Measurements from ENCODE around the gene SLC7A4.
A peak's percentile ranks its signal among the peaks of the same experiment; 100 is the strongest.
"Not testable (repeated sequence)": the region's sequence is repeated elsewhere in the genome, so short reads cannot be mapped to it uniquely, and the experiment has no call there.

The SLC7A4 gene

GRCh38 chr22:21020802-21021429 is 11.4 kb downstream of the SLC7A4 start:
- no peak for DNase-seq

- DNase-seq, result no peak
Measured at GRCh38 chr22:21018314-21018713, 14.0 kb downstream of the SLC7A4 start.

GRCh38 chr22:21016644-21017420 is 15.5 kb downstream of the SLC7A4 start:
- no peak for DNase-seq

DNA sequence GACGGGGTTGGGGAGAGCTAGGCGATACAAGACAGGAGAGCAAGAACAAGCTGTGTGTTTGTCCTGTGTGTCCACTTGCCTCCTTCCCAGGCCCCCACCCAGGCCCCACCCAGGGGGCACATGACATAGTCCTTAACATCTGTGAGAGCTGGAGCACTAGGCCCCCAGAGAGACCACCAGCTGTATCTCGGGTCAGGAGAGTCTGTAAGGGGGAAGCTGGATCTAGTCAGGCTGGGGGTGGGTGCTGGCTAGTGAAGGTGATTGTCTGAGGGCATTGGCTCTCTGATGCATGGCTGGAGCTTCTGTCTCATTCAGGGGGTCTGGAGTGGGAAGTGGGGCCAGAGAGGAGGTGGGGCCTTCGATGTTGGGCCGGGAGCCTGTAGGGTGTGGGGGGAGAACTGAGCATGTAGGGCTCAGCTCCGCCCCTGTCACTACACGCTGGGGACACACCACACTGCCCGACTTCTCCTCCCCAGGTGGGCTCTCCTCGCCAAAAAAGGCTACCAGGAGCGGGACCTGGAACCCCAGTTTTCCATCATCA is 16.8 kb downstream of the SLC7A4 start:
- no peak for DNase-seq

- DNase-seq, result no peak
Measured at GRCh38 chr22:21014726-21015465, 17.5 kb downstream of the SLC7A4 start, which contains the start of gene P2RX6. Gene P2RX6 (plus strand): TSS chr22:21015165. CDS start chr22:21015175, 10 bp downstream.

DNA sequence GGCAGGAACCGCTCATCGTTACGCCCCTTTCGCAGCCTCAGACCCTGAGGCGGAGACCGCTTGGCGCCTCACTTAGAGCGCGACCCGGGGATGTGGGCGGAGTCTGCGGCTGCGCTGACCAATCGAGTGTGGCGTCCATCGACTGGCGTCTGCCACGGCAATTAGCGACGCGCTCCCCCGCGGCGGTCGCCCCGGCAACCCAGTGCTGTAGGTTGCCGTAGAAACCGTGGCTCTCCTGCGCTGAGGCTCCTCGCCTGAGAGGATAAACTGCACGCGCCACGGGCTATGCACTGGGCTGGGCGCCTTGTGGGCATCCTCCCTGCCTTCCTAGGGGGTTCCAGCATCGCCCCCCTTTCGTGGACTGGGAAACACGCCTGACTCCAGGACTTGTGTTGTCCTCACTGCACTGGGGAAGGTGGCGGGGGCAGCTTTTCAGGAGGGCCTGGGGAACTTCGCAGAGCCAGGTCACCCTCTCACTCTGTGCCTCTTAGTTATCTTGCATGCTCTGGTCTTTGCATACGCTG is 18.1 kb downstream of the SLC7A4 start:
- peak; percentile 85 for DNase-seq

GRCh38 chr22:21013657-21014201 is 18.6 kb downstream of the SLC7A4 start:
- DNase-seq, result no peak

- no peak for DNase-seq
Measured at GRCh38 chr22:21012446-21013407, 19.6 kb downstream of the SLC7A4 start.

GRCh38 chr22:21010426-21011113 is 21.8 kb downstream of the SLC7A4 start:
- DNase-seq, result no peak

DNA sequence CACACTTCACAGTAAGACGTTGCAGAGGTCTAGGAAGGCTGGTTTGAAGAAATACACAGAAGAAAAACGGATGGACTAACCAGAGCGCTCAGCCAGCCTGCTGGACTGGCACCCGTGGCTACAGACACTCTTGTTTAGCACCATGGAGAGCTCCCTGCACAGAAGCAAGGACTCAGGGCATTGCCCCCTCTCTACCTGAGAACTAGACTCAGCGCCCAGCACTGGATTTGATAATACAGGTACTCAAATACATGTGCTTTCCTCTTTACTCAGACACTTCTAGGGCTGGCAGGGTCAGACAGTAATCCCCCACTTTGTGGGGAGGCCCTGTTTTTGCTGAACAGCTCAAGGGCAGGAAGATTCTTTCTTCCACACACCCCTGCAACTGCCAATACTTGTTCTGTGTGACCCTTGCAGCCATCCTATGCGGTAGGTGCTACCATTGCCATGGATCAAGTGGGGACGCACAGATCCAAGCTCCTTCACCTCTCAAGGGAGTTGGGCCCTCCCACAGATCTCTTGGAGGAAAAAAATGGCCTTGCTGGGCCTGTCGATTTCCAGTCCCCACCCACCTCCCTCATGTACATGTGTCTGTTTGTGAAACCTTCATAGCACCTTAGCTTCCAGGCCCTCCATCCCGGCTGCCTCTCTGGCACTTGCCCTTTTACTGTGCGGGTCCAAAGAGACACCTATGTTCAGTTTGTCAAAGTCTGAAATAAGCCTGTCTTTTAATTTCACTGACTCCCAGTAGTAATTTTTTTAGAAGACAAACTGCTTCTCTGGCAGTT is 22.5 kb downstream of the SLC7A4 start:
- peak; percentile 39 for DNase-seq

DNA sequence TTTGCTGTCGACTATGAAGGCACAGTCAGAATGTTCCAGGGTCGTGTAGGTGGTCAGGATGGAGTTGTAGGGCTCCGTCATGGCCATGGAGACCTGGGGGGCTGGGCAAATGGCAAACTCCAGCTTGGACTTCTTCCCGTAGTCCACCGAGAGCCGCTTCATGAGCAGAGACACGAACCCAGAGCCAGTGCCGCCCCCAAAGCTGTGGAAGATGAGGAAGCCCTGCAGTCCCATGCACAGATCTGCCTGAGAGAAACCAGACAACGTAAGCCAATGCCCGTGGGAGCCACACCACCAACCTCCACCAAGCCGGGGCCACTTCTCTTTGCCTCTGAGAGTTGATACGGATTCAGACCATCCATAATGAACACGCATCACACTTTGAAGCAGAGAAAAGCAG is 23.2 kb downstream of the SLC7A4 start:
- DNase-seq, result not testable (repeated sequence)

- DNase-seq, result no peak
Measured at GRCh38 chr22:21003782-21004181, 28.6 kb downstream of the SLC7A4 start.

- DNase-seq, result peak; percentile 100
Measured at GRCh38 chr22:21001601-21002325, 30.6 kb downstream of the SLC7A4 start, which contains the start of gene THAP7. Gene THAP7 (minus strand): TSS chr22:21002118. CDS start chr22:21001911, 207 bp downstream.

- no peak for DNase-seq
Measured at GRCh38 chr22:21000987-21001600, 31.3 kb downstream of the SLC7A4 start.

- no peak for DNase-seq
Measured at GRCh38 chr22:21000207-21000986, 32.0 kb downstream of the SLC7A4 start.

DNA sequence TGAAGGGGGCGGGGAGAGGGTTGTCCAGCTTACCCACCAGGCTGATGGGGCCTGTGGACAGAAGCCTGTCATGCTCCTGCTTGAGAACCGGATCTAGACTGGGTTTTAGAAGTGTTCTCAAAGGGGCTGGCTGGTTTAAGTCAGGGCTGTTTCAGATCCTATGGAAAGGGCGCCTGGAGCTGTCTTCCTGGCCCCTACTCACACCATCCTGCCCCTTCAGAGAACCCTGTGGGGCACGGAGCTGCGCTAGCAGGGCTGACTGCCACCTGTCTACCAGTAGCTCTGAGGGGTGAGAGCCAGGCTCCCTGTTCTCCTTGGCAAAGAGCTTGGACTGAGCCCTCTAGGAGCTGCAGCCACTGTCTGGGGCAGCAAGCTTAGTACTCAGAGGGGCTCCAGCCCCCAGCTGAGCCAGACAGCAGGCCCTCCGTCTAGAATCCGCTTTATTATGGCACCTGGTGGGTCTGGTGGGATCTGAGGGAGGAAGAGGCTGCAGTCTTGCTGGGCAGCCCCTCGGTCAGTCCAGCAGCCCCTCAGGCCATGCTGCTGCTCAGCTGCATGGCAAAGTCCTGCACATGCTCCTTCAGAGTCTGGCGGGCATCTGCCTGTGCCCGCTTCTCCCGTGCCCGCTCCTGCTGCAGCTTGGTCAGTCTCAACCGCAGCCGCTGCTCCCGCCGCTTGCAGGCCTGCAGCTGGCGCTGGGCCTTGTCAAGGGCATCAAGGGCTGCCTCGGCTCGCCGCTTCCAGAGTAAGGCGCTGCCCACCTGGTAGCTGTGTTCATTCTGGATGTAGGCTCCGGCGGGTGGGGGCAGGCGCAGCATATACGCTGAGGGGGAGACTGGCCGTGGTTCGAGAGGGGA is 32.8 kb downstream of the SLC7A4 start:
- no peak for DNase-seq

All from right kidney (tissue), 1 donor.